ENCODE results near the gene SEMA6A.

- no peak for TF ChIP-seq POLR2A (conservative IDR thresholded peaks at IDR 0.05)
- no peak for TF ChIP-seq CTCF (IDR thresholded peaks at IDR 0.05 in 2 of 3, conservative IDR thresholded peaks at IDR 0.05 in 1 of 3; ENCODE audit: insufficient read depth in 2 of 3, low read depth in 1 of 3, low read length in 3 of 3)
- no peak for TF ChIP-seq SMC3 (conservative IDR thresholded peaks at IDR 0.05; ENCODE audit: insufficient read depth, low read depth, low read length)
- TF ChIP-seq, protein P1, sequence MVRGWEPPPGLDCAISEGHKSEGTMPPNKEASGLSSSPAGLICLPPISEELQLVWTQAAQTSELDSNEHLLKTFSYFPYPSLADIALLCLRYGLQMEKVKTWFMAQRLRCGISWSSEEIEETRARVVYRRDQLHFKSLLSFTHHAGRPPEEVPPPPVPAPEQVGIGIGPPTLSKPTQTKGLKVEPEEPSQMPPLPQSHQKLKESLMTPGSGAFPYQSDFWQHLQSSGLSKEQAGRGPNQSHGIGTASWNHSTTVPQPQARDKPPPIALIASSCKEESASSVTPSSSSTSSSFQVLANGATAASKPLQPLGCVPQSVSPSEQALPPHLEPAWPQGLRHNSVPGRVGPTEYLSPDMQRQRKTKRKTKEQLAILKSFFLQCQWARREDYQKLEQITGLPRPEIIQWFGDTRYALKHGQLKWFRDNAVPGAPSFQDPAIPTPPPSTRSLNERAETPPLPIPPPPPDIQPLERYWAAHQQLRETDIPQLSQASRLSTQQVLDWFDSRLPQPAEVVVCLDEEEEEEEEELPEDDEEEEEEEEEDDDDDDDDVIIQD (CRISPR knock-in tag; IDR thresholded peaks at IDR 0.05) = no peak
- TF ChIP-seq, protein P2, sequence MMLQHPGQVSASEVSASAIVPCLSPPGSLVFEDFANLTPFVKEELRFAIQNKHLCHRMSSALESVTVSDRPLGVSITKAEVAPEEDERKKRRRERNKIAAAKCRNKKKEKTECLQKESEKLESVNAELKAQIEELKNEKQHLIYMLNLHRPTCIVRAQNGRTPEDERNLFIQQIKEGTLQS (IDR thresholded peaks at IDR 0.05) = no peak
- TF ChIP-seq, protein P2 (CRISPR knock-in tag; conservative IDR thresholded peaks at IDR 0.05) = no peak
- no peak for TF ChIP-seq REST (IDR thresholded peaks at IDR 0.05; ENCODE audit: borderline replicate concordance)
- no peak for TF ChIP-seq REST (CRISPR knock-in tag; IDR thresholded peaks at IDR 0.05; ENCODE audit: low read depth)
- TF ChIP-seq TBL1XR1 (IDR thresholded peaks at IDR 0.05; ENCODE audit: low read length in 2 of 2) = no peak
- no peak for TF ChIP-seq ETV6 (IDR thresholded peaks at IDR 0.05; ENCODE audit: borderline replicate concordance in 1 of 2, low read depth in 2 of 2, low read length in 1 of 2)
- TF ChIP-seq ETV6 (CRISPR knock-in tag; IDR thresholded peaks at IDR 0.05; ENCODE audit: borderline replicate concordance) = no peak
- TF ChIP-seq, protein P3, sequence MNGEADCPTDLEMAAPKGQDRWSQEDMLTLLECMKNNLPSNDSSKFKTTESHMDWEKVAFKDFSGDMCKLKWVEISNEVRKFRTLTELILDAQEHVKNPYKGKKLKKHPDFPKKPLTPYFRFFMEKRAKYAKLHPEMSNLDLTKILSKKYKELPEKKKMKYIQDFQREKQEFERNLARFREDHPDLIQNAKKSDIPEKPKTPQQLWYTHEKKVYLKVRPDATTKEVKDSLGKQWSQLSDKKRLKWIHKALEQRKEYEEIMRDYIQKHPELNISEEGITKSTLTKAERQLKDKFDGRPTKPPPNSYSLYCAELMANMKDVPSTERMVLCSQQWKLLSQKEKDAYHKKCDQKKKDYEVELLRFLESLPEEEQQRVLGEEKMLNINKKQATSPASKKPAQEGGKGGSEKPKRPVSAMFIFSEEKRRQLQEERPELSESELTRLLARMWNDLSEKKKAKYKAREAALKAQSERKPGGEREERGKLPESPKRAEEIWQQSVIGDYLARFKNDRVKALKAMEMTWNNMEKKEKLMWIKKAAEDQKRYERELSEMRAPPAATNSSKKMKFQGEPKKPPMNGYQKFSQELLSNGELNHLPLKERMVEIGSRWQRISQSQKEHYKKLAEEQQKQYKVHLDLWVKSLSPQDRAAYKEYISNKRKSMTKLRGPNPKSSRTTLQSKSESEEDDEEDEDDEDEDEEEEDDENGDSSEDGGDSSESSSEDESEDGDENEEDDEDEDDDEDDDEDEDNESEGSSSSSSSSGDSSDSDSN (IDR thresholded peaks at IDR 0.05; ENCODE audit: borderline replicate concordance in 1 of 2, low read depth in 2 of 2, low read length in 2 of 2) = no peak
- no peak for TF ChIP-seq GTF3C2 (IDR thresholded peaks at IDR 0.05; ENCODE audit: borderline replicate concordance, extremely low read depth, insufficient read length)
- no peak for TF ChIP-seq EGR1 (conservative IDR thresholded peaks at IDR 0.05)
- no peak for TF ChIP-seq RCOR1 (IDR thresholded peaks at IDR 0.05; ENCODE audit: borderline replicate concordance in 1 of 2, low read depth in 2 of 2, low read length in 2 of 2)
- no peak for TF ChIP-seq PML (IDR thresholded peaks at IDR 0.05; ENCODE audit: low read length)
These were observed 128.1 kb downstream of the SEMA6A start for GRCh38 chr5:116446356-116447005.

All from K562 (cell line).